HepG2 (cell line): ENCODE results near the gene TMEM86B. TPM values are rescaled to one million over a fixed set of nuclear protein-coding genes. Genes with fewer than 3 reads are reported as not detected.

ENCODE experiments used
- ATAC-seq: fragments of 200-7000 bp; cut with Tn5 transposase; 3 replicates; pipeline ENCODE4 v1.9.1; 2020; ENCODE audit warnings: mild to moderate bottlenecking, moderate library complexity
- BruUV-seq: library from RNA; stranded (reverse); fragments of 400-500 nt; replicated peaks from 2 replicates; lab custom pipeline; 2021; lab: Mats Ljungman, UMichigan
- CTCF ChIA-PET: fragments of 300-600 bp; formaldehyde crosslinking; extraction: SDS; loops from one replicate; lab custom pipeline; 2021; ENCODE audit warnings: low total read pairs, inconsistent platforms, low intra/inter-chr PET ratio; lab: Yijun Ruan, JAX
- POLR2A ChIA-PET: fragments of 350-600 bp; sonication (Branson Sonifier 250); formaldehyde crosslinking; loops from one replicate; lab custom pipeline; 2020; ENCODE audit warnings: antibody characterized with exemption, inconsistent platforms; lab: Yijun Ruan, JAX
- DNase-seq: peaks from one replicate; pipeline ENCODE4 v3.0.0-alpha.2; 2015; ENCODE audit warnings: low spot score
- FAIRE-seq: peaks from 3 replicates; lab custom pipeline; 2011; peaks lifted over from hg19 to GRCh38; lab: Jason Lieb, UNC
- H2AFZ ChIP-seq: one replicate; pipeline ENCODE4 v1.6.1; 2011; ENCODE audit warnings: low read length, inconsistent platforms
- H3K27ac ChIP-seq: fragments of 300-600 bp; 3 replicates; pipeline ENCODE4 v1.8.0; 2011; ENCODE audit warnings: mixed run types, mild to moderate bottlenecking, mixed read lengths, low read length, inconsistent platforms; ENCODE audit not compliant: insufficient read depth; ENCODE audit errors: extremely low read length
- H3K27me3 ChIP-seq, 2 experiments: fragments of 200-600 bp in 1 of 2; 2 replicates in 1 of 2; 3 replicates in 1 of 2; pipeline versions ENCODE4 v1.6.0 to v1.8.0; 2011; ENCODE audit warnings: low read length in 2 of 2, mild to moderate bottlenecking in 2 of 2, moderate library complexity in 2 of 2, inconsistent platforms in 1 of 2; ENCODE audit not compliant: insufficient read depth in 2 of 2, control insufficient read depth in 1 of 2
- H3K36me3 ChIP-seq, 2 experiments: fragments of 200-600 bp in 1 of 2; replicated peaks in 1 of 2; 2 replicates in 1 of 2; 3 replicates in 1 of 2; pipeline versions ENCODE4 v1.5.1 to v1.8.0; 2011; ENCODE audit warnings: low read length in 2 of 2, inconsistent platforms in 1 of 2; ENCODE audit not compliant: insufficient read depth in 2 of 2, control insufficient read depth in 1 of 2
- H3K4me1 ChIP-seq: 2 replicates; pipeline ENCODE4 v1.5.1; 2012; ENCODE audit warnings: low read length, inconsistent platforms; ENCODE audit not compliant: insufficient read depth
- H3K4me2 ChIP-seq: 2 replicates; pipeline ENCODE4 v1.6.0; 2011; ENCODE audit warnings: low read depth, low read length, inconsistent platforms
- H3K4me3 ChIP-seq, 3 experiments: fragments of 200-600 bp in 1 of 3; sonication (generic), shearing (Covaris generic) in 1 of 3; replicated peaks in 1 of 3; 2 replicates each; pipeline ENCODE4 v1.5.1; 2011 to 2016; ENCODE audit warnings: low read length in 3 of 3, inconsistent platforms in 2 of 3, low read depth in 2 of 3, mild to moderate bottlenecking in 2 of 3, control low read depth in 1 of 3, mixed read lengths in 1 of 3; ENCODE audit not compliant: insufficient read depth in 1 of 3
- H3K79me2 ChIP-seq: one replicate; pipeline ENCODE4 v1.6.1; 2011; ENCODE audit warnings: low read length, inconsistent platforms; ENCODE audit not compliant: insufficient read depth
- H3K9ac ChIP-seq: 2 replicates; pipeline ENCODE4 v1.6.0; 2011; ENCODE audit warnings: mild to moderate bottlenecking, low read depth, low read length, inconsistent platforms; ENCODE audit not compliant: insufficient read depth
- H3K9me3 ChIP-seq: 2 replicates; pipeline ENCODE4 v1.5.1; 2012; ENCODE audit warnings: mild to moderate bottlenecking, low read length
- H4K20me1 ChIP-seq: 2 replicates; pipeline ENCODE4 v1.6.0; 2011; ENCODE audit warnings: inconsistent platforms, mild to moderate bottlenecking, low read length, moderate library complexity; ENCODE audit not compliant: insufficient read depth
- CCDC6 ChIP-seq: sonication (generic); formaldehyde crosslinking; IDR thresholded peaks from 2 replicates; pipeline ENCODE4 v1.8.1; 2022; ENCODE audit warnings: mild to moderate bottlenecking, missing genetic modification reagents, moderate library complexity
- DRAP1 ChIP-seq: IDR thresholded peaks from 2 replicates; pipeline ENCODE4 v1.6.1; 2016; ENCODE audit warnings: missing genetic modification reagents, missing compliant biosample characterization
- ELF1 ChIP-seq: sonication (generic); formaldehyde crosslinking; IDR thresholded peaks from 2 replicates; pipeline ENCODE4 v1.4.0; 2020; ENCODE audit warnings: missing genetic modification reagents
- NCOA1 ChIP-seq: sonication (generic); formaldehyde crosslinking; IDR thresholded peaks from 2 replicates; pipeline ENCODE4 v1.9.0; 2021; ENCODE audit warnings: missing genetic modification reagents
- PRMT3 ChIP-seq: sonication (generic); formaldehyde crosslinking; IDR thresholded peaks from 2 replicates; pipeline ENCODE4 v1.8.1; 2022; ENCODE audit warnings: low read depth, mild to moderate bottlenecking, moderate library complexity, missing genetic modification reagents, borderline replicate concordance
- RORA ChIP-seq: sonication (generic); formaldehyde crosslinking; IDR thresholded peaks from 2 replicates; pipeline ENCODE4 v1.5.0; 2020; ENCODE audit warnings: mild to moderate bottlenecking, missing genetic modification reagents, moderate library complexity
- SIN3A ChIP-seq: IDR thresholded peaks from 2 replicates; pipeline ENCODE4 v1.6.1; 2011; ENCODE audit warnings: low read depth, mild to moderate bottlenecking, control low read depth, low read length, borderline replicate concordance
- USF2 ChIP-seq, 2 experiments: sonication (generic) in 1 of 2; formaldehyde crosslinking in 1 of 2; IDR thresholded peaks; 2 replicates each; pipeline versions ENCODE4 v1.5.1 to v1.6.1; 2011 to 2020; ENCODE audit warnings: borderline replicate concordance in 1 of 2, low read depth in 1 of 2, low read length in 1 of 2, mild to moderate bottlenecking in 1 of 2, missing genetic modification reagents in 1 of 2, moderate library complexity in 1 of 2
- ZFAT ChIP-seq: sonication (generic); formaldehyde crosslinking; conservative IDR thresholded peaks from 2 replicates; pipeline ENCODE4 v1.8.1; 2023; ENCODE audit warnings: missing genetic modification reagents, inconsistent platforms
- ZFP37 ChIP-seq: sonication (generic); formaldehyde crosslinking; IDR thresholded peaks from 2 replicates; pipeline ENCODE4 v1.4.0; 2020; ENCODE audit warnings: missing genetic modification reagents, borderline replicate concordance
- ZNF160 ChIP-seq: sonication (generic); formaldehyde crosslinking; IDR thresholded peaks from 2 replicates; pipeline ENCODE4 v1.8.0; 2022; ENCODE audit warnings: mild to moderate bottlenecking, inconsistent platforms, missing genetic modification reagents
- ZNF296 ChIP-seq: sonication (generic); formaldehyde crosslinking; conservative IDR thresholded peaks from 2 replicates; pipeline ENCODE4 v1.5.0; 2020; ENCODE audit warnings: mild to moderate bottlenecking, missing genetic modification reagents
- ZNF337 ChIP-seq: sonication (generic); formaldehyde crosslinking; IDR thresholded peaks from 2 replicates; pipeline ENCODE4 v1.5.1; 2020; ENCODE audit warnings: missing genetic modification reagents, low read depth, mild to moderate bottlenecking, borderline replicate concordance
- ZNF382 ChIP-seq: sonication (generic); formaldehyde crosslinking; IDR thresholded peaks from 2 replicates; pipeline ENCODE4 v1.5.0; 2020; ENCODE audit warnings: missing genetic modification reagents, mild to moderate bottlenecking, borderline replicate concordance
- ZNF589 ChIP-seq: sonication (generic); formaldehyde crosslinking; conservative IDR thresholded peaks from 2 replicates; pipeline ENCODE4 v1.8.0; 2022; ENCODE audit warnings: mild to moderate bottlenecking, moderate library complexity, missing genetic modification reagents
- ZNF652 ChIP-seq: IDR thresholded peaks from 2 replicates; pipeline ENCODE4 v1.6.1; 2016; ENCODE audit warnings: low read depth, borderline replicate concordance
- ZNF766 ChIP-seq: sonication (generic); formaldehyde crosslinking; IDR thresholded peaks from 2 replicates; pipeline ENCODE4 v1.5.0; 2020; ENCODE audit warnings: missing genetic modification reagents, borderline replicate concordance
- ZSCAN9 ChIP-seq: IDR thresholded peaks from 2 replicates; pipeline ENCODE4 v1.6.1; 2016; ENCODE audit warnings: borderline replicate concordance
- WGBS: methylation state at CpG from one replicate; pipeline ENCODE4 v1.1.6; 2017; ENCODE audit warnings: low lambda C conversion rate; 5-methylcytosine and 5-hydroxymethylcytosine counted together
- in situ Hi-C: cut with HindIII; loops from 2 replicates; pipeline ENCODE4 v1.10.0; 2017; ENCODE audit warnings: low pct_unique_long_range_greater_than_20kb; ENCODE audit not compliant: extremely low pct_ligation_motif_present
- intact Hi-C: fragments of 100-400 bp; cut with micrococcal nuclease; formaldehyde crosslinking; loops from one replicate; pipeline ENCODE4 v1.10.0; 2022; ENCODE audit not compliant: unreplicated experiment
- polyA plus RNA-seq, 8 experiments: library from polyadenylated mRNA; depleted of rRNA in 3 of 8; stranded (reverse) in 7 of 8; unstranded in 1 of 8; fragments of >200 nt; fragmentation: Illumina TruSeq in 4 of 8; extraction: Trizol in 4 of 8; gene quantifications; 2 replicates each; pipeline versions ENCODE4 v1.2.1 to v1.2.3, GENCODE V29; 2011 to 2016; ENCODE audit warnings: low read depth in 4 of 8, missing spikeins in 1 of 8, mixed read lengths in 1 of 8; ENCODE audit not compliant: insufficient read depth in 1 of 8
- total RNA-seq, 5 experiments: library from RNA; depleted of rRNA; stranded (reverse); fragments of >200 nt; fragmentation: Illumina TruSeq; extraction: Trizol; gene quantifications; 2 replicates each; pipeline ENCODE4 v1.2.3, GENCODE V29; 2016; ENCODE audit warnings: low read depth in 1 of 5

The TMEM86B gene
- total and polyA plus RNA-seq, 2 of the 13 experiments (the other 11 are each of a cell fraction or from before 2014, with no cell fraction given), result 7.7 to 9.6 TPM

GRCh38 chr19:55265723-55266386 lies 37.3 kb upstream of the TMEM86B start (continued):
- no peak for TF ChIP-seq CCDC6 (CRISPR knock-in tag)

- TF ChIP-seq ELF1 (CRISPR knock-in tag) (no peak), ZFP37 (CRISPR knock-in tag) (no peak), ZNF589 (CRISPR knock-in tag) (no peak), ZNF337 (CRISPR knock-in tag) (no peak), ZFAT (CRISPR knock-in tag) (no peak), ZNF160 (CRISPR knock-in tag) (no peak), ZSCAN9 (CRISPR knock-in tag) (no peak), ZNF652 (CRISPR knock-in tag) (no peak), USF2 (IDR thresholded peaks at IDR 0.05; ENCODE audit: low read depth, low read length) (no peak), USF2 (CRISPR knock-in tag; IDR thresholded peaks at IDR 0.05; ENCODE audit: borderline replicate concordance) (no peak), ZNF766 (CRISPR knock-in tag) (no peak), NCOA1 (CRISPR knock-in tag) (no peak), ZNF382 (no peak), PRMT3 (CRISPR knock-in tag) (no peak), RORA (CRISPR knock-in tag) (no peak), ZNF296 (CRISPR knock-in tag) (no peak), SIN3A (no peak), DRAP1 (CRISPR knock-in tag) (no peak)
- TF ChIP-seq, all 625 proteins: peak for 0
- Histone ChIP-seq H3K79me2 (no peaks in the 10 kb centered on the region), H2AFZ (no peak overlapping the region), H3K4me1 (peaks cover 9% of the 10 kb centered on the region), H3K4me3 (no peak overlapping the region), H3K36me3 (no peaks in the 10 kb centered on the region; a peak in 1 of 5 replicates), H3K4me2 (no peak overlapping the region), H3K27me3 (no peaks in the 10 kb centered on the region; a peak in 1 of 5 replicates), H4K20me1 (no peaks in the 10 kb centered on the region), H3K9ac (no peak overlapping the region), H3K27ac (no peak overlapping the region), H3K9me3 (no peaks in the 10 kb centered on the region)
- DNase-seq (no peak), FAIRE-seq (no peak), ATAC-seq (no peak)
- in situ Hi-C loops (no loop called here), intact Hi-C loops (no loop called here)
- no TSS peak for BruUV-seq
- ChIA-PET CTCF (no interaction called here), POLR2A (no interaction called here)
- WGBS, result 99% methylated on average over 16 of the region's 16 CpGs
Measured at GRCh38 chr19:55265173-55265572, 36.6 kb upstream of the TMEM86B start.
